Caco-2 (cell line): ENCODE data around the gene DNAJC10. TPM values are rescaled to one million over a fixed set of nuclear protein-coding genes. Genes with fewer than 3 reads are reported as not detected.

Source experiments
- BruUV-seq: library from RNA; stranded (reverse); fragments of 400-500 nt; replicated peaks from 2 replicates; lab custom pipeline; 2021; lab: Mats Ljungman, UMichigan
- CTCF ChIA-PET: fragments of 300-600 bp; sonication (Branson Sonifier 250); formaldehyde crosslinking; loops from one replicate; lab custom pipeline; 2022; ENCODE audit warnings: antibody characterized with exemption; lab: Charles Lee
- POLR2A ChIA-PET: fragments of 300-600 bp; sonication (Branson Sonifier 250); formaldehyde crosslinking; loops from one replicate; lab custom pipeline; 2022; ENCODE audit warnings: antibody characterized with exemption; lab: Charles Lee
- DNase-seq, 2 experiments: peaks; one replicate each; pipeline versions ENCODE4 v3.0.0 to v3.0.0-alpha.2; 2020 to 2022
- H3K27me3 ChIP-seq: replicated peaks from 2 replicates; pipeline ENCODE4 v1.6.0; 2011; ENCODE audit warnings: low read length; ENCODE audit not compliant: control insufficient read depth, insufficient read depth
- H3K36me3 ChIP-seq: 2 replicates; pipeline ENCODE4 v1.5.1; 2011; ENCODE audit warnings: low read length; ENCODE audit not compliant: control insufficient read depth, insufficient read depth
- H3K4me1 ChIP-seq: fragments of 250-450 bp; sonication (Bioruptor Pico); 2 replicates; pipeline ENCODE4 v1.5.1; 2020; ENCODE audit warnings: mild to moderate bottlenecking
- H3K4me3 ChIP-seq: 2 replicates; pipeline ENCODE4 v1.5.1; 2011; ENCODE audit warnings: low read depth, mild to moderate bottlenecking, control low read depth, low read length
- H3K9me3 ChIP-seq: fragments of 250-450 bp; sonication (Bioruptor Pico); 2 replicates; pipeline ENCODE4 v1.5.1; 2020; ENCODE audit warnings: mild to moderate bottlenecking, moderate library complexity
- H3K27ac Mint-ChIP-seq: one replicate; pipeline ENCODE4 v1.8.0; 2022; ENCODE audit warnings: mixed read lengths; ENCODE audit not compliant: unreplicated experiment
- H3K27me3 Mint-ChIP-seq: one replicate; pipeline ENCODE4 v1.8.0; 2022; ENCODE audit warnings: mixed read lengths; ENCODE audit not compliant: insufficient read depth, unreplicated experiment
- H3K36me3 Mint-ChIP-seq: one replicate; pipeline ENCODE4 v1.8.0; 2022; ENCODE audit warnings: mild to moderate bottlenecking, mixed read lengths; ENCODE audit not compliant: insufficient read depth, unreplicated experiment
- H3K4me1 Mint-ChIP-seq: one replicate; pipeline ENCODE4 v1.8.0; 2022; ENCODE audit warnings: low read depth, mixed read lengths; ENCODE audit not compliant: unreplicated experiment
- H3K4me3 Mint-ChIP-seq: one replicate; pipeline ENCODE4 v1.8.0; 2022; ENCODE audit warnings: mild to moderate bottlenecking, moderate library complexity, mixed read lengths; ENCODE audit not compliant: unreplicated experiment
- H3K9me3 Mint-ChIP-seq: one replicate; pipeline ENCODE4 v1.8.0; 2022; ENCODE audit warnings: mixed read lengths; ENCODE audit not compliant: unreplicated experiment
- intact Hi-C: fragments of 100-400 bp; cut with micrococcal nuclease; formaldehyde crosslinking; loops from one replicate; pipeline ENCODE4 v1.10.0; 2022; ENCODE audit not compliant: unreplicated experiment
- total RNA-seq: library from RNA; stranded (reverse); gene quantifications from 2 replicates; pipeline ENCODE4 v1.2.3, GENCODE V29; 2022
- TF ChIP-seq, protein P1 (sequence below), 2 experiments: fragments of 200-600 bp in 1 of 2; IDR thresholded peaks; 1 replicate in 1 of 2; 2 replicates in 1 of 2; pipeline versions ENCODE4 v1.5.1 to v1.8.0; 2011 to 2022; ENCODE audit warnings: antibody characterized with exemption in 1 of 2, control low read depth in 1 of 2, inconsistent platforms in 1 of 2, low read depth in 1 of 2, low read length in 1 of 2, mild to moderate bottlenecking in 1 of 2, moderate library complexity in 1 of 2; ENCODE audit not compliant: insufficient read depth in 1 of 2, severe bottlenecking in 1 of 2, unreplicated experiment in 1 of 2

The DNAJC10 gene
- total RNA-seq, 1 experiment from 2014 or later, result 109 TPM

DNA sequence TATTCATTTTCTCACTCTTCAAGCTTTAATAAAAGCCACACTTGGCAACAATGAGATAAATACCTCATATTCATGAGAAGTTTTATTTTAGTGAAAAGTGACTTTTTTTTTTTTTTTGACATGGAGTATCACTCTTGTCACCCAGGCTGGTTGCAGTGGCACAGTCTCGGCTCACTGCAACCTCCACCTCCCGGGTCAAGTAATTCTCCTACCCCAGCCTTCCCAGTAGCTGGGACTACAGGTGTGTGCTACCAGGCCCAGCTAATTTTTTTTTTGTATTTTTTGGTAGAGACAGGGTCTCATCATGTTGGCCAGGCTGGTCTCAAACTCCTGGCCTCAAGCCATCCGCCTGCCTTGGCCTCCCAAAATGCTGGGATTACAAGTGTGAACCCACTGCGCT is 103.4 kb downstream of the DNAJC10 start:
- Histone ChIP-seq H3K4me3 (no peak overlapping the region), H3K9me3 (no peaks in the 10 kb centered on the region), H3K27me3 (no peaks in the 10 kb centered on the region), H3K36me3 (no peaks in the 10 kb centered on the region), H3K4me1 (peaks cover 24% of the 10 kb centered on the region)
- Mint-ChIP-seq H3K36me3 (no peaks in the 10 kb centered on the region), H3K27ac (no peak overlapping the region), H3K27me3 (no peaks in the 10 kb centered on the region), H3K9me3 (no peaks in the 10 kb centered on the region), H3K4me1 (peaks cover 22% of the 10 kb centered on the region), H3K4me3 (no peak overlapping the region)
- TF ChIP-seq, protein P1, sequence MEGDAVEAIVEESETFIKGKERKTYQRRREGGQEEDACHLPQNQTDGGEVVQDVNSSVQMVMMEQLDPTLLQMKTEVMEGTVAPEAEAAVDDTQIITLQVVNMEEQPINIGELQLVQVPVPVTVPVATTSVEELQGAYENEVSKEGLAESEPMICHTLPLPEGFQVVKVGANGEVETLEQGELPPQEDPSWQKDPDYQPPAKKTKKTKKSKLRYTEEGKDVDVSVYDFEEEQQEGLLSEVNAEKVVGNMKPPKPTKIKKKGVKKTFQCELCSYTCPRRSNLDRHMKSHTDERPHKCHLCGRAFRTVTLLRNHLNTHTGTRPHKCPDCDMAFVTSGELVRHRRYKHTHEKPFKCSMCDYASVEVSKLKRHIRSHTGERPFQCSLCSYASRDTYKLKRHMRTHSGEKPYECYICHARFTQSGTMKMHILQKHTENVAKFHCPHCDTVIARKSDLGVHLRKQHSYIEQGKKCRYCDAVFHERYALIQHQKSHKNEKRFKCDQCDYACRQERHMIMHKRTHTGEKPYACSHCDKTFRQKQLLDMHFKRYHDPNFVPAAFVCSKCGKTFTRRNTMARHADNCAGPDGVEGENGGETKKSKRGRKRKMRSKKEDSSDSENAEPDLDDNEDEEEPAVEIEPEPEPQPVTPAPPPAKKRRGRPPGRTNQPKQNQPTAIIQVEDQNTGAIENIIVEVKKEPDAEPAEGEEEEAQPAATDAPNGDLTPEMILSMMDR (IDR thresholded peaks at IDR 0.05; ENCODE audit: insufficient read depth in 1 of 2, low read depth in 1 of 2, low read length in 1 of 2, severe bottlenecking in 1 of 2, unreplicated experiment in 1 of 2), result no peak
- DNase-seq, result no peak
- BruUV-seq, result no TSS peak
- intact Hi-C loops, result no loop called here
- POLR2A ChIA-PET, result no interaction called here
- CTCF ChIA-PET, result no interaction called here

DNA sequence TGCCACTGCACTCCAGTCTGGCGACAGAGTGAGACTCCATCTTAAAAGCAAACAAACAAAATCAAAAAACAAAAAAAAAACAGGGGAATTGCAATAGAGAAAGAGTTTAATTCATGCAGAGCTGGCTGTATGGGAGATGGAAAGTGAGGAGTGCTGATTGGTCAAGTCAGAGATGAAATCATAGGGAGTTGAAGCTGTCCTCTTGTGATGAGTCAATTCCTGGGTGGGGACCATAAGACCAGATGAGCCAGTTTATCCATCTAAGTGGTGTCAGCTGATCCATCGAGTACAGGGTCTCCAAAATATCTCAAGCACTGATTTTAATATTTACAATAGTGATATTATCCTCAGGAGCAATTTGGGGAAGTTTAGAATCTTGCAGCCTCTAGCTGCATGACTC is 105.1 kb downstream of the DNAJC10 start:
- CTCF ChIA-PET, result no interaction called here
- no peak overlapping the region for H3K4me3 Mint-ChIP-seq

DNA sequence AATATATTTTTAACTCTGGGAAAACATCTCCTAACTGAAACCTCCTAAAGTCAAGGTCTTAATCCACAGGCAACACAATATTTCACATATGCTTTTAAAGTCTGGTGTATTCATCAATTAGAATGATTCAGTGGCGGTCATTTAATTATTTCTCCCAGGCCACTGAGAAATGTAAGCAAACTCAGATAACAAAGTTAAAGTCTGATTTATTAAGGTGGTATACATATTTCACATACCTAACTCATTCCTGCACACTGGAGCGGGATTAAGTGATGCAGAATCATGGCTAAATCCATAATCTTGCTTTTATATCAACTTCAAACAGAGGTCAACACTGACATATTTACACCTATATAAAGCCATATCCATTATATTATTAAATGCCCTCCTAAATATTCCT is 106.7 kb downstream of the DNAJC10 start:
- Mint-ChIP-seq H3K9me3 (no peaks in the 10 kb centered on the region), H3K27me3 (no peaks in the 10 kb centered on the region), H3K4me3 (no peak overlapping the region), H3K27ac (no peak overlapping the region), H3K36me3 (no peaks in the 10 kb centered on the region), H3K4me1 (peaks cover 36% of the 10 kb centered on the region)
- no peaks in the 10 kb centered on the region for H3K27me3 ChIP-seq
- POLR2A ChIA-PET, result no interaction called here
- H3K36me3 ChIP-seq, result no peaks in the 10 kb centered on the region
- no peak for DNase-seq
- no TSS peak for BruUV-seq
- intact Hi-C loops, result no loop called here
- CTCF ChIA-PET, result no interaction called here
- H3K4me3 ChIP-seq, result no peak overlapping the region
- no peaks in the 10 kb centered on the region for H3K9me3 ChIP-seq
- TF ChIP-seq, protein P1 (IDR thresholded peaks at IDR 0.05; ENCODE audit: insufficient read depth in 1 of 2, low read depth in 1 of 2, low read length in 1 of 2, severe bottlenecking in 1 of 2, unreplicated experiment in 1 of 2), result no peak
- H3K4me1 ChIP-seq, result peaks cover 36% of the 10 kb centered on the region

More for the DNA sequence above, 105.1 kb downstream of the DNAJC10 start:
- H3K4me1 ChIP-seq, result peaks cover 33% of the 10 kb centered on the region
- Mint-ChIP-seq H3K4me1 (peaks cover 30% of the 10 kb centered on the region), H3K27ac (no peak overlapping the region), H3K27me3 (no peaks in the 10 kb centered on the region), H3K36me3 (no peaks in the 10 kb centered on the region), H3K9me3 (no peaks in the 10 kb centered on the region)
- H3K36me3 ChIP-seq, result no peaks in the 10 kb centered on the region
- TF ChIP-seq, protein P1 (IDR thresholded peaks at IDR 0.05; ENCODE audit: insufficient read depth in 1 of 2, low read depth in 1 of 2, low read length in 1 of 2, severe bottlenecking in 1 of 2, unreplicated experiment in 1 of 2), result no peak
- POLR2A ChIA-PET, result no interaction called here
- intact Hi-C loops, result no loop called here
- no peak for DNase-seq
- no peaks in the 10 kb centered on the region for H3K27me3 ChIP-seq
- BruUV-seq, result no TSS peak
- no peaks in the 10 kb centered on the region for H3K9me3 ChIP-seq
- no peak overlapping the region for H3K4me3 ChIP-seq
